ENCODE data around the gene CTDSP2.

DNA sequence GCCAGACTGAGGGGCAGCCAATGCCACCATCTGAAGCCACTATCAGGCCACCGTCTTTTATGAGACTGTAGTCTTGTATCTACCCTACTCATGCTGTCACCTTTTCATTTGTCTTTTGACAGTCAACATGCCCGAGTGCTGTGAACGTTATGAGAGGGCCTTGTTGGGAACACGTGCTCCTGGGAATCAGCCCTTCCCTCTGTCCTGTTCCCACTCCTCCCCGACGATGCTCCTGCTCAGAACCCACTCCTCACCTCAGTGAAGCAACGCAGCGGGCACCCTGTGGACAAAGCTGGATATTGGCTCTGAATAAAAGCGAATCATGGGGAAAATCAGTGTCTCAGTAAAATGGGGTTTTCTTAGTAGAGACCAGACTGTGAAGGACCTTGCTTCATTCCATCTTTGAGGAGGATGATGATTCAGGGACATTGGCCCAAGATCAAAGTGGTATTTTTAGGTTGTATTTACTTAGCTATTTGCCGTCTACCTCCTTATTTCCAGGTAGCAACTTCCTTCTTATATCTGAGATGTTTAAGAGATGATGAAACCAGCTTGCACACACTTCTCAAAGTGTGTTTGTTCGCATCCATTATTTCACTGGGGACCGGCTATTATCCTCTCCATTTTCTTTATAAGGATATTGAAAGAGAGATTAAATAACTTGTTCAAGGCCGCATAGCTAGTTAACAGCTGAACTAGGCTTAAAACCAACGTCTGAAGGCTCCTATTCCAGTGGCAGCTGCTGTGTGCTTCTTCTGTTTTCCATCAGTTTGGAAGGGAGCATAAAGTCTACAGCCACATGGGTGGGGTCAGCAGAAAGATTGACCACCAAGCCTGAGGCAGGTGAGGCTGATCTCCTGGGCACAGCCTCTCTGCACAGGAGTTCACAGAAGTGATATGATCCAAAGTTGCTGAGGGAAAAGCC lies 43.9 kb upstream of the CTDSP2 start:
- TF ChIP-seq FOS (IDR thresholded peaks at IDR 0.05; ENCODE audit: borderline replicate concordance, insufficient read depth, low read length) (no peak), EZH2 (IDR thresholded peaks at IDR 0.05; ENCODE audit: borderline replicate concordance, low read depth, low read length, severe bottlenecking) (no peak), JUN (IDR thresholded peaks at IDR 0.05; ENCODE audit: borderline replicate concordance, insufficient read depth, insufficient read length, low read depth) (no peak), POLR2AphosphoS5 (IDR thresholded peaks at IDR 0.05; ENCODE audit: insufficient read depth, low read depth, low read length) (no peak), POLR2A (IDR thresholded peaks at IDR 0.05; ENCODE audit: low read depth, low read length) (no peak), MYC (IDR thresholded peaks at IDR 0.05; ENCODE audit: low read depth, low read length) (no peak)
- TF ChIP-seq, protein P1, sequence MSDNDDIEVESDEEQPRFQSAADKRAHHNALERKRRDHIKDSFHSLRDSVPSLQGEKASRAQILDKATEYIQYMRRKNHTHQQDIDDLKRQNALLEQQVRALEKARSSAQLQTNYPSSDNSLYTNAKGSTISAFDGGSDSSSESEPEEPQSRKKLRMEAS (IDR thresholded peaks at IDR 0.05; ENCODE audit: insufficient read depth, insufficient read length) = no peak
- TF ChIP-seq, protein P2, sequence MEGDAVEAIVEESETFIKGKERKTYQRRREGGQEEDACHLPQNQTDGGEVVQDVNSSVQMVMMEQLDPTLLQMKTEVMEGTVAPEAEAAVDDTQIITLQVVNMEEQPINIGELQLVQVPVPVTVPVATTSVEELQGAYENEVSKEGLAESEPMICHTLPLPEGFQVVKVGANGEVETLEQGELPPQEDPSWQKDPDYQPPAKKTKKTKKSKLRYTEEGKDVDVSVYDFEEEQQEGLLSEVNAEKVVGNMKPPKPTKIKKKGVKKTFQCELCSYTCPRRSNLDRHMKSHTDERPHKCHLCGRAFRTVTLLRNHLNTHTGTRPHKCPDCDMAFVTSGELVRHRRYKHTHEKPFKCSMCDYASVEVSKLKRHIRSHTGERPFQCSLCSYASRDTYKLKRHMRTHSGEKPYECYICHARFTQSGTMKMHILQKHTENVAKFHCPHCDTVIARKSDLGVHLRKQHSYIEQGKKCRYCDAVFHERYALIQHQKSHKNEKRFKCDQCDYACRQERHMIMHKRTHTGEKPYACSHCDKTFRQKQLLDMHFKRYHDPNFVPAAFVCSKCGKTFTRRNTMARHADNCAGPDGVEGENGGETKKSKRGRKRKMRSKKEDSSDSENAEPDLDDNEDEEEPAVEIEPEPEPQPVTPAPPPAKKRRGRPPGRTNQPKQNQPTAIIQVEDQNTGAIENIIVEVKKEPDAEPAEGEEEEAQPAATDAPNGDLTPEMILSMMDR (IDR thresholded peaks at IDR 0.05; ENCODE audit: extremely low read depth in 1 of 2, insufficient read depth in 1 of 2, low read depth in 1 of 2, low read length in 2 of 2) = no peak
